SU-DHL-6 (cell line): ENCODE measurements around the gene DGUOK.

Experiments used
- EZH2phosphoT487 ChIP-seq: fragments of 200-600 bp; sonication (generic), shearing (Covaris generic); conservative IDR thresholded peaks from 2 replicates; pipeline ENCODE4 v1.6.1; 2018; ENCODE audit warnings: mild to moderate bottlenecking, antibody characterized with exemption, low read length, moderate library complexity, mixed read lengths
- TF ChIP-seq, protein P1 (sequence below): fragments of 200-600 bp; sonication (generic); IDR thresholded peaks from one replicate; pipeline ENCODE4 v1.5.1; 2017; ENCODE audit warnings: antibody characterized with exemption, mild to moderate bottlenecking, low read length, moderate library complexity; ENCODE audit not compliant: insufficient read depth, poor library complexity, severe bottlenecking

DNA sequence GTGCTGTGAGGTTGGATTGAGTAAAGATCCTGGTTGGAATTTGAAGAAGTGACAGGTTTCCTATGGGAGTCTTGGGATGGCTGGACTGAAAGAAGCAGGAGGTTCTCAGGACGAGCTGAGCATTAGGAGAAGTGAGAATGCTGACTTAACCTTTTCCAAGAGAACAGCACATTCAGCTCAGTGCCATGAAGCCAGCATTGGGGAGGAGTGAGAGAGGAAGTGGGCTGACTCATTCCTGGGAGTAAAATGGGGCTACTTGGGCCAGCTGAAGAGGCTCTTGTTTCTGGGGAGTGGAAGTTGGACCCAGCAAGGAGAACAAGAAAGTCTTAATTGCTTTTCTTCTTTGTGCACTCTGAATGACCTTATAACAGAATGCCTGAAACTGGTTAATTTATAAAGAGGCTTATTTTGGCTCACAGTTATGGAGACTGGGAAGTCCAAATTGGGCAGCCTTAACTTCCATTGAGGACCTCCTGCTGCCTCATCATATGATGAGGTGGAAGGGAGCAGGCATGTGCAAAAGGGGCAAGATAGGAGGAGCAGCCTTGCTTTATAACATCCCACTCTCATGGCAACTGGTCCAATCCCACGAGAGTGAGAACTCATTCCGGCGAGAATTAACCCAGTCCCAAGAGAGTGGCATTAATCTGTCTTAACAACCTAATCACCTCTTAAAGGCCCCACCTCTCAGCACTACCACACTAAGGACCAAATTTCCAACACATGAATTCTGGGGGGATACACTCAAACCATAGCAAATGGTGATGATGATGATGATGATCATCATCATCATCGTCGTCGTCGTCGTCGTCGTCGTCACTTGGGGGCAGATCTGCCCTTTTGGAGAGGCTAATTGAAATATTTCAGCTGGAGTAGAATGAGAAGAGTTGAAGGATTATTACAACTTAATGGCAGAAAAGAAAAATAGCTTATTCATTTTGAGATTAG is 26.1 kb downstream of the DGUOK start:
- TF ChIP-seq, protein P1, sequence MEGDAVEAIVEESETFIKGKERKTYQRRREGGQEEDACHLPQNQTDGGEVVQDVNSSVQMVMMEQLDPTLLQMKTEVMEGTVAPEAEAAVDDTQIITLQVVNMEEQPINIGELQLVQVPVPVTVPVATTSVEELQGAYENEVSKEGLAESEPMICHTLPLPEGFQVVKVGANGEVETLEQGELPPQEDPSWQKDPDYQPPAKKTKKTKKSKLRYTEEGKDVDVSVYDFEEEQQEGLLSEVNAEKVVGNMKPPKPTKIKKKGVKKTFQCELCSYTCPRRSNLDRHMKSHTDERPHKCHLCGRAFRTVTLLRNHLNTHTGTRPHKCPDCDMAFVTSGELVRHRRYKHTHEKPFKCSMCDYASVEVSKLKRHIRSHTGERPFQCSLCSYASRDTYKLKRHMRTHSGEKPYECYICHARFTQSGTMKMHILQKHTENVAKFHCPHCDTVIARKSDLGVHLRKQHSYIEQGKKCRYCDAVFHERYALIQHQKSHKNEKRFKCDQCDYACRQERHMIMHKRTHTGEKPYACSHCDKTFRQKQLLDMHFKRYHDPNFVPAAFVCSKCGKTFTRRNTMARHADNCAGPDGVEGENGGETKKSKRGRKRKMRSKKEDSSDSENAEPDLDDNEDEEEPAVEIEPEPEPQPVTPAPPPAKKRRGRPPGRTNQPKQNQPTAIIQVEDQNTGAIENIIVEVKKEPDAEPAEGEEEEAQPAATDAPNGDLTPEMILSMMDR, result no peak
- TF ChIP-seq EZH2phosphoT487, result no peak
